ENCODE results near the gene PRKD1. TPM values are rescaled to one million over a fixed set of nuclear protein-coding genes. Genes with fewer than 3 reads are reported as not detected.

PRKD1 gene
- 32.4 TPM for total RNA-seq

DNA sequence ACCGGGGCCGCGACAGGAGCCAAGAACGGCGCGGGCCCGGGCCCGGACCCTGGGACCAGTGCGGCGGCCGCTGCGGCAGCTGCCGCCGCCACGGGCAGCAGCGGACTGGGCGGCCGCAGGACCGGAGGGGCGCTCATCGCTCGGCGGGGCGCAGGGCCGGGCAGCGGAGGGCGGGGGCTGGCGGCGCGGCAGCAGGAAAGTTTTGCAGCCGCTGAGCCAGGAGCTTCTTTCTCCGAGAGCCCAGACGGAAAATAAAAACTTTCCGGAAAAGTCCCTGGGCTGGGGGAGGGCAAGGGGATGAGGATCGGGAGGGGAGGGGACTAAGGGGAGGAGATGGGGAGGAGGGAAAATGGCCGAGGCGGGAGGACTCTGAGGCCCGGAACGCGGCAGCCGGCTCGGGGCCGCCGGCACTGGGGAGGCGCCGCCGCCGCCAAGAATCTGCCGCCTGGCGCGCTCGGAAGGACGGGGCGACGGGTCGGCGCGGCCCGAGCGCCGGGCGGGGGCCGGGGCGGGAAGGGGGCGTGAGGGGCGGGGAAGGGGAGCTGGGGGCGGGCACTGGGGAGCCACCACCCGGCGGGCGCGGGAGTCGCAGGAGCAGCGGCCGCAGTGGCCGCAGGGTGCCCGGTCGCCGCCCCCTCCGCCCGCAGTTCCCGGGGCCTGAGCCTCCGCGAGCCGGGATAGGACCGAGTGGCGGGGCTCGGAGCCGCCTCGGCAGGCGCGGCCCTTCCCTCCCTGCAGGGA, at the start of gene PRKD1:
Gene PRKD1 (minus strand): TSS at position 472 of the 741 bp plus-strand sequence.

Small RNA genes within 50 kb of the gene (small RNA-seq; reads per million reads assigned to genes)
- not detected for gene RNU6-1234P (ENCODE audit: low replicate concordance)

Measured in metanephros (tissue), 2 donors.